AML-193 (cell line): ENCODE results near the gene SLC2A10.

ENCODE experiments used
- DNase-seq, 2 experiments: peaks; one replicate each; lab custom pipeline; 2025; lab: John Stamatoyannopoulos, UW

Gene SLC2A10

GRCh38 chr20:46703435-46703834 is 6.0 kb upstream of the SLC2A10 start:
- DNase-seq = no peak

- no peak for DNase-seq
Observed at GRCh38 chr20:46704714-46705377, 4.6 kb upstream of the SLC2A10 start.

- DNase-seq = no peak
Observed at GRCh38 chr20:46705378-46705729, 4.1 kb upstream of the SLC2A10 start.

GRCh38 chr20:46706242-46706641 is 3.2 kb upstream of the SLC2A10 start:
- no peak for DNase-seq

GRCh38 chr20:46708172-46708860 is 1.1 kb upstream of the SLC2A10 start:
- no peak for DNase-seq

GRCh38 chr20:46709055-46709458 is 392 bp upstream of the SLC2A10 start:
- no peak for DNase-seq

- DNase-seq = no peak
Observed at GRCh38 chr20:46710153-46710913, 884 bp downstream of the SLC2A10 start.

- no peak for DNase-seq
Observed at GRCh38 chr20:46712056-46712636, 2.7 kb downstream of the SLC2A10 start.

GRCh38 chr20:46713957-46714834 is 4.7 kb downstream of the SLC2A10 start:
- DNase-seq = no peak

GRCh38 chr20:46715292-46715756 is 5.9 kb downstream of the SLC2A10 start:
- DNase-seq = no peak

GRCh38 chr20:46717818-46718541 is 8.5 kb downstream of the SLC2A10 start:
- DNase-seq = no peak

- no peak for DNase-seq
Observed at GRCh38 chr20:46720019-46720418, 10.6 kb downstream of the SLC2A10 start.

GRCh38 chr20:46720776-46721425 is 11.5 kb downstream of the SLC2A10 start:
- DNase-seq = no peak

- DNase-seq = no peak
Observed at GRCh38 chr20:46721476-46721875, 12.0 kb downstream of the SLC2A10 start.

- no peak for DNase-seq
Observed at GRCh38 chr20:46722450-46722849, 13.0 kb downstream of the SLC2A10 start.

GRCh38 chr20:46723039-46723438 is 13.6 kb downstream of the SLC2A10 start:
- no peak for DNase-seq

GRCh38 chr20:46724343-46724959 is 15.0 kb downstream of the SLC2A10 start:
- no peak for DNase-seq

- no peak for DNase-seq
Observed at GRCh38 chr20:46725186-46726165, 16.0 kb downstream of the SLC2A10 start.

- DNase-seq = no peak
Observed at GRCh38 chr20:46731770-46732169, 22.3 kb downstream of the SLC2A10 start.
